GM23248 (cell line): Measurements from ENCODE around the gene ADGRV1.

ENCODE experiments used
- EZH2 ChIP-seq: fragments of 200-600 bp; sonication (generic); IDR thresholded peaks from 2 replicates; pipeline ENCODE4 v1.6.1; 2018; ENCODE audit warnings: antibody characterized with exemption, mild to moderate bottlenecking; ENCODE audit not compliant: insufficient read depth, poor library complexity, severe bottlenecking
- EZH2phosphoT487 ChIP-seq: fragments of 200-600 bp; sonication (generic); IDR thresholded peaks from 2 replicates; pipeline ENCODE4 v1.6.1; 2018; ENCODE audit warnings: antibody characterized with exemption, moderate library complexity, mild to moderate bottlenecking, low read depth; ENCODE audit not compliant: insufficient read depth

DNA sequence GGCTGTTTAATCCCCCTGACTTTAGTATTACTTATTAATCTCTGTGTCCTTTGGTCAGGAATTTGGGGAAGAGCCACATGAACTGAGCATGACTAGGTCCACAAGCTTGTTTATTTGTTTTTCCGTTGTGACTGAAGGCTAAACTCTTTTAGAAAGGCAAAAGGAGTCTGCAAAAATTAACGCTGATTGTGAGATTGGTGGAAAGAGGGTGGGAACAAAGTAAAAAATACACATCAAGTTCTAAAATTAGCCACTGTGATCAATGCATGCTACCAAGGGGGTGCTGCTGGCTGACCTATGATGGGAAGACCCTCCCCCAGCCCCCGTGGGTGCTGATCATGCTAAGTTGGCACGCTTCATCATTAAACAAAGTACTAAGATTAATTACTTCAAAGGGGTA lies 356.8 kb downstream of the ADGRV1 start:
- TF ChIP-seq EZH2 (no peak), EZH2phosphoT487 (no peak)
